HL-60 (cell line): ENCODE measurements around the gene CPSF4.

Experiments
- CTCF ChIP-seq: IDR thresholded peaks from one replicate; pipeline ENCODE4 v1.5.1; 2011; ENCODE audit warnings: low read length, control low read depth, inconsistent platforms; ENCODE audit not compliant: insufficient read depth
- GABPA ChIP-seq: IDR thresholded peaks from 2 replicates; pipeline ENCODE4 v1.6.1; 2012; ENCODE audit warnings: low read depth
- POLR2AphosphoS5 ChIP-seq: IDR thresholded peaks from 2 replicates; pipeline ENCODE4 v1.6.1; 2012; ENCODE audit warnings: low read depth

- TF ChIP-seq CTCF (no peak), POLR2AphosphoS5 (no peak), GABPA (no peak)
These were observed 7.4 kb downstream of the CPSF4 start for GRCh38 chr7:99446096-99446495.
